Osteocyte (in vitro differentiated cells): ENCODE measurements around the gene ATP9A. TPM values are rescaled to one million over a fixed set of nuclear protein-coding genes. Genes with fewer than 3 reads are reported as not detected.
A peak's percentile ranks its signal among the peaks of the same experiment; 100 is the strongest.

Experiments
- DNase-seq: peaks from one replicate; pipeline ENCODE4 v3.0.0; 2021; ENCODE audit warnings: mixed read lengths; ENCODE audit not compliant: unreplicated experiment; ENCODE audit errors: extremely low spot score
- H3K27ac Mint-ChIP-seq: one replicate; pipeline ENCODE4 v1.8.0; 2021; ENCODE audit warnings: mild to moderate bottlenecking, mixed read lengths; ENCODE audit not compliant: unreplicated experiment
- H3K27me3 Mint-ChIP-seq: one replicate; pipeline ENCODE4 v1.8.0; 2021; ENCODE audit warnings: mixed read lengths; ENCODE audit not compliant: unreplicated experiment
- H3K36me3 Mint-ChIP-seq: one replicate; pipeline ENCODE4 v1.8.0; 2021; ENCODE audit warnings: mixed read lengths; ENCODE audit not compliant: unreplicated experiment
- H3K4me1 Mint-ChIP-seq: one replicate; pipeline ENCODE4 v1.8.0; 2021; ENCODE audit warnings: mixed read lengths; ENCODE audit not compliant: unreplicated experiment
- H3K4me3 Mint-ChIP-seq: one replicate; pipeline ENCODE4 v1.8.0; 2021; ENCODE audit warnings: mild to moderate bottlenecking, moderate library complexity, mixed read lengths; ENCODE audit not compliant: unreplicated experiment
- H3K9me3 Mint-ChIP-seq: one replicate; pipeline ENCODE4 v1.8.0; 2021; ENCODE audit warnings: mixed read lengths; ENCODE audit not compliant: unreplicated experiment
- CTCF ChIP-seq: fragments of 200-600 bp; sonication (generic); IDR thresholded peaks from 2 replicates; pipeline ENCODE4 v1.5.0; 2021; ENCODE audit warnings: antibody characterized with exemption, mild to moderate bottlenecking, moderate library complexity
- total RNA-seq: library from RNA; stranded (reverse); gene quantifications from 2 replicates; pipeline ENCODE4 v1.2.1, GENCODE V29; 2021

The ATP9A gene
- total RNA-seq, 1 donor from 2014 or later: 58.4 TPM

GRCh38 chr20:51734876-51735720 lies 33.1 kb downstream of the ATP9A start:
- peak overlapping the region; percentile 44 for H3K27ac Mint-ChIP-seq
- H3K4me3 Mint-ChIP-seq: no peak overlapping the region

GRCh38 chr20:51733070-51733469 lies 35.1 kb downstream of the ATP9A start:
- TF ChIP-seq CTCF: no peak
- peak overlapping the region; percentile 91 for H3K27ac Mint-ChIP-seq
- no peak for DNase-seq

More at GRCh38 chr20:51734876-51735720, 33.1 kb downstream of the ATP9A start:
- Mint-ChIP-seq H3K4me1 (peaks cover 49% of the 10 kb centered on the region), H3K36me3 (no peaks in the 10 kb centered on the region), H3K9me3 (no peaks in the 10 kb centered on the region), H3K27me3 (no peaks in the 10 kb centered on the region)
- no peak for DNase-seq
- TF ChIP-seq CTCF: no peak

GRCh38 chr20:51732096-51732791 lies 35.9 kb downstream of the ATP9A start:
- Mint-ChIP-seq H3K4me3 (peak overlapping the region; percentile 66), H3K36me3 (no peaks in the 10 kb centered on the region), H3K9me3 (no peaks in the 10 kb centered on the region), H3K27ac (peak overlapping the region; percentile 91), H3K4me1 (peaks cover 51% of the 10 kb centered on the region), H3K27me3 (no peaks in the 10 kb centered on the region)
- TF ChIP-seq CTCF: no peak
- no peak for DNase-seq

More at GRCh38 chr20:51733070-51733469, 35.1 kb downstream of the ATP9A start:
- no peaks in the 10 kb centered on the region for H3K36me3 Mint-ChIP-seq
- no peak overlapping the region for H3K4me3 Mint-ChIP-seq
- peaks cover 50% of the 10 kb centered on the region for H3K4me1 Mint-ChIP-seq
- no peaks in the 10 kb centered on the region for H3K27me3 Mint-ChIP-seq
- H3K9me3 Mint-ChIP-seq: no peaks in the 10 kb centered on the region

GRCh38 chr20:51731731-51732095 lies 36.5 kb downstream of the ATP9A start:
- H3K36me3 Mint-ChIP-seq: no peaks in the 10 kb centered on the region
- peak overlapping the region; percentile 40 for H3K4me3 Mint-ChIP-seq
- TF ChIP-seq CTCF: no peak
- no peaks in the 10 kb centered on the region for H3K27me3 Mint-ChIP-seq
- H3K9me3 Mint-ChIP-seq: no peaks in the 10 kb centered on the region
- peak overlapping the region; percentile 91 for H3K27ac Mint-ChIP-seq
- no peak for DNase-seq
- peaks cover 48% of the 10 kb centered on the region for H3K4me1 Mint-ChIP-seq

GRCh38 chr20:51729771-51730170 lies 38.4 kb downstream of the ATP9A start:
- Mint-ChIP-seq H3K4me3 (no peak overlapping the region), H3K9me3 (no peaks in the 10 kb centered on the region), H3K27ac (no peak overlapping the region), H3K36me3 (peaks cover under 1% of the 10 kb centered on the region), H3K4me1 (peaks cover 36% of the 10 kb centered on the region), H3K27me3 (no peaks in the 10 kb centered on the region)
- DNase-seq: no peak
- TF ChIP-seq CTCF: no peak
